HUES64 (cell line): ENCODE data around the gene STK40.

Experiments used
- H3K27ac ChIP-seq: 2 replicates; pipeline ENCODE4 v1.7.0; 2013; ENCODE audit warnings: low read depth, low read length, inconsistent platforms
- H3K27me3 ChIP-seq: 2 replicates; pipeline ENCODE4 v1.6.1; 2013; ENCODE audit warnings: mild to moderate bottlenecking, low read length; ENCODE audit not compliant: insufficient read depth
- H3K36me3 ChIP-seq: 2 replicates; pipeline ENCODE4 v1.6.1; 2013; ENCODE audit warnings: mild to moderate bottlenecking, low read length; ENCODE audit not compliant: insufficient read depth
- H3K4me1 ChIP-seq: 2 replicates; pipeline ENCODE4 v1.6.1; 2013; ENCODE audit warnings: mild to moderate bottlenecking, low read length, moderate library complexity; ENCODE audit not compliant: insufficient read depth
- H3K4me3 ChIP-seq: 2 replicates; pipeline ENCODE4 v1.5.1; 2013; ENCODE audit warnings: mild to moderate bottlenecking, low read length, moderate library complexity
- H3K9ac ChIP-seq: 2 replicates; pipeline ENCODE4 v1.6.1; 2013; ENCODE audit warnings: mild to moderate bottlenecking, low read depth, low read length
- H3K9me3 ChIP-seq: 2 replicates; pipeline ENCODE4 v1.6.1; 2013; ENCODE audit warnings: low read depth, low read length; ENCODE audit not compliant: insufficient read depth
- WGBS: fragments of 150-250, 120-280 bp; methylation state at CpG from one replicate; pipeline ENCODE4 v1.1.7; 2013; ENCODE audit warnings: missing lambda C conversion rate; 5-methylcytosine and 5-hydroxymethylcytosine counted together

Gene STK40

GRCh38 chr1:36352910-36353878 is 32.5 kb downstream of the STK40 start:
- H3K9ac ChIP-seq = no peak overlapping the region
- no peaks in the 10 kb centered on the region for H3K9me3 ChIP-seq
- H3K4me1 ChIP-seq = peaks cover 10% of the 10 kb centered on the region; the same call in 1 of the 2 replicates
- H3K36me3 ChIP-seq = peaks cover 64% of the 10 kb centered on the region
- H3K4me3 ChIP-seq = no peak overlapping the region
- H3K27me3 ChIP-seq = no peaks in the 10 kb centered on the region
- H3K27ac ChIP-seq = no peak overlapping the region
- 89% methylated on average over 15 of the region's 15 CpGs for WGBS

- H3K27ac ChIP-seq = no peak overlapping the region
- H3K4me3 ChIP-seq = no peak overlapping the region
- peaks cover 66% of the 10 kb centered on the region for H3K36me3 ChIP-seq
- H3K9me3 ChIP-seq = no peaks in the 10 kb centered on the region
- WGBS = 90% methylated on average over 13 of the region's 13 CpGs
- peaks cover 10% of the 10 kb centered on the region; the same call in 1 of the 2 replicates for H3K4me1 ChIP-seq
- H3K9ac ChIP-seq = no peak overlapping the region
- H3K27me3 ChIP-seq = no peaks in the 10 kb centered on the region
Measured at GRCh38 chr1:36352125-36352909, 33.4 kb downstream of the STK40 start.

- Histone ChIP-seq H3K9ac (peak overlapping the region; percentile 42; the same call in 1 of the 2 replicates), H3K27me3 (no peaks in the 10 kb centered on the region), H3K36me3 (peaks cover 67% of the 10 kb centered on the region), H3K4me3 (no peak overlapping the region), H3K4me1 (peaks cover 10% of the 10 kb centered on the region; the same call in 1 of the 2 replicates), H3K9me3 (no peaks in the 10 kb centered on the region), H3K27ac (peak overlapping the region; percentile 11)
- 87% methylated on average over 14 of the region's 14 CpGs for WGBS
Measured at GRCh38 chr1:36351227-36351977, 34.3 kb downstream of the STK40 start.

GRCh38 chr1:36350659-36351226 is 35.0 kb downstream of the STK40 start:
- Histone ChIP-seq H3K4me1 (peaks cover 10% of the 10 kb centered on the region; the same call in 1 of the 2 replicates), H3K27ac (peak overlapping the region; percentile 11), H3K9me3 (no peaks in the 10 kb centered on the region), H3K9ac (no peak overlapping the region), H3K4me3 (no peak overlapping the region), H3K27me3 (no peaks in the 10 kb centered on the region), H3K36me3 (peaks cover 69% of the 10 kb centered on the region)
- WGBS = 87% methylated on average over 13 of the region's 13 CpGs

- Histone ChIP-seq H3K9ac (no peak overlapping the region), H3K36me3 (peaks cover 69% of the 10 kb centered on the region), H3K4me3 (no peak overlapping the region), H3K27ac (no peak overlapping the region), H3K9me3 (no peaks in the 10 kb centered on the region), H3K27me3 (no peaks in the 10 kb centered on the region), H3K4me1 (peaks cover 10% of the 10 kb centered on the region; the same call in 1 of the 2 replicates)
- WGBS = 94% methylated on average over 16 of the region's 16 CpGs
Measured at GRCh38 chr1:36349839-36350238, 35.9 kb downstream of the STK40 start.

- WGBS = 94% methylated on average over 7 of the region's 7 CpGs
- H3K9ac ChIP-seq = no peak overlapping the region
Measured at GRCh38 chr1:36349241-36349671, 36.5 kb downstream of the STK40 start.

GRCh38 chr1:36346741-36347370 is 38.9 kb downstream of the STK40 start:
- Histone ChIP-seq H3K4me1 (peaks cover 9% of the 10 kb centered on the region; the same call in 1 of the 2 replicates), H3K9ac (no peak overlapping the region), H3K27me3 (no peaks in the 10 kb centered on the region), H3K9me3 (no peaks in the 10 kb centered on the region), H3K36me3 (peaks cover 61% of the 10 kb centered on the region), H3K27ac (no peak overlapping the region), H3K4me3 (no peak overlapping the region)
- WGBS = 93% methylated on average over 8 of the region's 8 CpGs

More at GRCh38 chr1:36349241-36349671, 36.5 kb downstream of the STK40 start:
- Histone ChIP-seq H3K4me1 (peaks cover 10% of the 10 kb centered on the region; the same call in 1 of the 2 replicates), H3K4me3 (no peak overlapping the region), H3K27me3 (no peaks in the 10 kb centered on the region), H3K9me3 (no peaks in the 10 kb centered on the region), H3K27ac (no peak overlapping the region), H3K36me3 (peaks cover 67% of the 10 kb centered on the region)

GRCh38 chr1:36345353-36345752 is 40.4 kb downstream of the STK40 start:
- Histone ChIP-seq H3K27ac (no peak overlapping the region), H3K9ac (no peak overlapping the region), H3K9me3 (no peaks in the 10 kb centered on the region), H3K36me3 (peaks cover 69% of the 10 kb centered on the region), H3K4me1 (no peaks in the 10 kb centered on the region), H3K27me3 (no peaks in the 10 kb centered on the region), H3K4me3 (no peak overlapping the region)
- WGBS = 96% methylated on average over 7 of the region's 7 CpGs

GRCh38 chr1:36344395-36344680 is 41.4 kb downstream of the STK40 start:
- Histone ChIP-seq H3K36me3 (peaks cover 62% of the 10 kb centered on the region), H3K27ac (no peak overlapping the region), H3K9me3 (no peaks in the 10 kb centered on the region), H3K4me3 (no peak overlapping the region), H3K9ac (no peak overlapping the region), H3K4me1 (no peaks in the 10 kb centered on the region), H3K27me3 (no peaks in the 10 kb centered on the region)
- WGBS = 83% methylated on average over 8 of the region's 8 CpGs

- H3K9ac ChIP-seq = no peak overlapping the region
- H3K4me3 ChIP-seq = no peak overlapping the region
- H3K27ac ChIP-seq = no peak overlapping the region
- H3K4me1 ChIP-seq = no peaks in the 10 kb centered on the region
- H3K9me3 ChIP-seq = no peaks in the 10 kb centered on the region
- WGBS = 94% methylated on average over 24 of the region's 24 CpGs
- H3K36me3 ChIP-seq = peaks cover 57% of the 10 kb centered on the region
- no peaks in the 10 kb centered on the region for H3K27me3 ChIP-seq
Measured at GRCh38 chr1:36343651-36344394, 41.9 kb downstream of the STK40 start.
